DOHH2 (cell line): ENCODE measurements around the gene LSM14A.

Source experiments
- EZH2phosphoT487 ChIP-seq: fragments of 200-600 bp; sonication (generic); IDR thresholded peaks from 2 replicates; pipeline ENCODE4 v1.6.1; 2017; ENCODE audit warnings: borderline replicate concordance, mild to moderate bottlenecking, antibody characterized with exemption, low read length, moderate library complexity, mixed read lengths
- TF ChIP-seq, protein P1 (sequence below): fragments of 200-600 bp; sonication (generic); IDR thresholded peaks from one replicate; pipeline ENCODE4 v1.5.1; 2014; ENCODE audit warnings: antibody characterized with exemption, mild to moderate bottlenecking, low read depth, low read length; ENCODE audit not compliant: poor library complexity, severe bottlenecking

DNA sequence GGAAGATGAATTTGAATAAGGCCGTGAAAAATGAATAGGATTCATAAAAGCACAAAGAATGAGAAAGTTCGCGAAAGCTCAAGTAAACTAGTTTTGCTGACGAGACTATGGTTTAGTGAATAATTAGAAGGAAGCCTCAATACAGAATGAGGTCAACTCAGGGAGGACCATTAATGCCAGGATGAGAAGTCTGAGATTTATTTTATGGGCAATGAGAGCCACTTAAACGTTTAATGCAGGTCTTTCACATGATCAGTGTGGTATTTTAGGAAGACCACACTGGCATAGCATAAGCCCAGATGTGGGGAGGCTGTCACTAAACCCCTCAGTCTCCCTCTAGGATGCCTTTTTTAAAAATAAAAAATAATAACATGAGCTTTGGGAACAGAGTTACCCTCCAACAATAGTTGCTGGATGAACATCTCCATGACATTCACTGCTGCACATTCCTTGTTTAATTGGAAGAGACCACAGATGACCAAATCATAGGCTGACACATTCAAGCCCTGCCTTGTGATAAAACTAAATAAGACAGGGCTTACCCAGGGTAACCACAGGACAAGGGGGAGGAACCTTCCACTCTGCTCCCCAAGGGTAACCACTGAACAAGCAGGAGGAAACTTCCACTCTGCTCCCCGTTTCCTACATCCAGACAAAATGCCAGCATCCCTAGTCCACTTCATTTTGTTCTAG lies 43.6 kb upstream of the LSM14A start:
- TF ChIP-seq, protein P1, sequence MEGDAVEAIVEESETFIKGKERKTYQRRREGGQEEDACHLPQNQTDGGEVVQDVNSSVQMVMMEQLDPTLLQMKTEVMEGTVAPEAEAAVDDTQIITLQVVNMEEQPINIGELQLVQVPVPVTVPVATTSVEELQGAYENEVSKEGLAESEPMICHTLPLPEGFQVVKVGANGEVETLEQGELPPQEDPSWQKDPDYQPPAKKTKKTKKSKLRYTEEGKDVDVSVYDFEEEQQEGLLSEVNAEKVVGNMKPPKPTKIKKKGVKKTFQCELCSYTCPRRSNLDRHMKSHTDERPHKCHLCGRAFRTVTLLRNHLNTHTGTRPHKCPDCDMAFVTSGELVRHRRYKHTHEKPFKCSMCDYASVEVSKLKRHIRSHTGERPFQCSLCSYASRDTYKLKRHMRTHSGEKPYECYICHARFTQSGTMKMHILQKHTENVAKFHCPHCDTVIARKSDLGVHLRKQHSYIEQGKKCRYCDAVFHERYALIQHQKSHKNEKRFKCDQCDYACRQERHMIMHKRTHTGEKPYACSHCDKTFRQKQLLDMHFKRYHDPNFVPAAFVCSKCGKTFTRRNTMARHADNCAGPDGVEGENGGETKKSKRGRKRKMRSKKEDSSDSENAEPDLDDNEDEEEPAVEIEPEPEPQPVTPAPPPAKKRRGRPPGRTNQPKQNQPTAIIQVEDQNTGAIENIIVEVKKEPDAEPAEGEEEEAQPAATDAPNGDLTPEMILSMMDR, result no peak
- no peak for TF ChIP-seq EZH2phosphoT487
